Prostate gland (tissue), 2 donors: Measurements from ENCODE around the gene ATP1B4. TPM values are rescaled to one million over a fixed set of nuclear protein-coding genes. Genes with fewer than 3 reads are reported as not detected.

ENCODE experiments used
- DNase-seq: peaks from one replicate; pipeline ENCODE4 v3.0.0-alpha.2; 2019; ENCODE audit warnings: low spot score
- H3K27ac ChIP-seq, 2 donors: fragments of 200-600 bp; sonication (generic); 2 replicates each; pipeline ENCODE4 v1.5.1; 2017 to 2019
- H3K27me3 ChIP-seq: fragments of 200-600 bp; sonication (generic); replicated peaks from 2 replicates; pipeline ENCODE4 v1.5.1; 2019; ENCODE audit not compliant: insufficient read depth
- H3K36me3 ChIP-seq, 2 donors: fragments of 200-600 bp; sonication (generic); 1 replicate in 1 of 2; 2 replicates in 1 of 2; pipeline versions ENCODE4 v1.5.1 to v1.8.1; 2017 to 2019
- H3K4me1 ChIP-seq: fragments of 200-600 bp; sonication (generic); replicated peaks from 2 replicates; pipeline ENCODE4 v1.5.1; 2019
- H3K4me3 ChIP-seq, 2 donors: fragments of 200-600 bp; sonication (generic); 2 replicates each; pipeline ENCODE4 v1.5.1; 2017 to 2019
- H3K9me3 ChIP-seq: fragments of 200-600 bp; sonication (generic); 2 replicates; pipeline ENCODE4 v1.5.1; 2017
- CTCF ChIP-seq, 4 experiments: fragments of 200-600 bp in 2 of 4; fragments of 450-650 bp in 2 of 4; sonication (generic) in 2 of 4; IDR thresholded peaks; 1 replicate in 3 of 4; 2 replicates in 1 of 4; pipeline ENCODE4 v1.5.1; 2016 to 2019; ENCODE audit warnings: antibody characterized with exemption in 4 of 4, mild to moderate bottlenecking in 2 of 4, moderate library complexity in 2 of 4
- POLR2A ChIP-seq: fragments of 450-650 bp; IDR thresholded peaks from one replicate; pipeline ENCODE4 v1.6.1; 2016; ENCODE audit warnings: antibody characterized with exemption, mild to moderate bottlenecking
- POLR2AphosphoS5 ChIP-seq: sonication (generic); formaldehyde crosslinking; IDR thresholded peaks from one replicate; pipeline ENCODE4 v1.6.1; 2017; ENCODE audit warnings: antibody characterized with exemption
- WGBS: methylation state at CpG from one replicate; pipeline ENCODE4 v1.1.5; 2018; 5-methylcytosine and 5-hydroxymethylcytosine counted together
- intact Hi-C: fragments of 100-400 bp; cut with DNase I; formaldehyde crosslinking; loops from one replicate; pipeline ENCODE4 v1.14.2; 2022
- total RNA-seq, 2 donors: library from RNA; depleted of rRNA; stranded (reverse); fragments of >200 nt; gene quantifications; one replicate each; pipeline ENCODE4 v1.1.0, GENCODE V29; 2016

Gene ATP1B4
- under 1 TPM in 1 of 2 donors, not detected in 1; 0.50 TPM for total RNA-seq

- no peaks in the 10 kb centered on the region for H3K27me3 ChIP-seq
- H3K4me3 ChIP-seq: no peak within 1 kb of the TSS
Measured at GRCh38 chrX:120361764-120362305, at the start of gene ATP1B4. ATP1B4 (plus strand) TSS chrX:120362089; CDS start chrX:120362169, 80 bp downstream.

GRCh38 chrX:120315776-120316175, 46.1 kb upstream of the ATP1B4 start:
- no peaks in the 10 kb centered on the region for H3K9me3 ChIP-seq
- no peaks in the 10 kb centered on the region for H3K27me3 ChIP-seq
- intact Hi-C loops: no loop called here
- TF ChIP-seq CTCF (IDR thresholded peaks at IDR 0.05) (no peak), POLR2A (no peak), POLR2AphosphoS5 (no peak)
- H3K4me3 ChIP-seq: no peak overlapping the region
- no peak overlapping the region for H3K27ac ChIP-seq
- no peaks in the 10 kb centered on the region for H3K36me3 ChIP-seq
- no peaks in the 10 kb centered on the region for H3K4me1 ChIP-seq
- DNase-seq: no peak
- WGBS: 72% methylated on average over 3 of the region's 4 CpGs

More at GRCh38 chrX:120361764-120362305, at the start of gene ATP1B4:
- no peaks in the 10 kb centered on the region for H3K36me3 ChIP-seq
- 88% methylated on average over 7 of the region's 9 CpGs for WGBS
- no peak within 1 kb of the TSS for H3K27ac ChIP-seq
- intact Hi-C loops: no loop called here
- no peaks in the 10 kb centered on the region for H3K4me1 ChIP-seq
- no peaks in the 10 kb centered on the region for H3K9me3 ChIP-seq
- DNase-seq: no peak
- TF ChIP-seq CTCF (IDR thresholded peaks at IDR 0.05): no peak
- no peak for TF ChIP-seq POLR2A
- TF ChIP-seq POLR2AphosphoS5: no peak

GRCh38 chrX:120316587-120317283, 45.2 kb upstream of the ATP1B4 start:
- no peaks in the 10 kb centered on the region for H3K4me1 ChIP-seq
- H3K9me3 ChIP-seq: no peaks in the 10 kb centered on the region
- intact Hi-C loops: no loop called here
- no peaks in the 10 kb centered on the region for H3K27me3 ChIP-seq
- no peak overlapping the region for H3K27ac ChIP-seq
- DNase-seq: no peak
- WGBS: 39% methylated on average over 5 of the region's 5 CpGs
- H3K4me3 ChIP-seq: no peak overlapping the region
- no peak for TF ChIP-seq POLR2AphosphoS5
- TF ChIP-seq CTCF (IDR thresholded peaks at IDR 0.05): no peak
- TF ChIP-seq POLR2A: no peak
- no peaks in the 10 kb centered on the region for H3K36me3 ChIP-seq

GRCh38 chrX:120318411-120318810, 43.5 kb upstream of the ATP1B4 start:
- Histone ChIP-seq H3K36me3 (no peaks in the 10 kb centered on the region), H3K27ac (no peak overlapping the region), H3K27me3 (no peaks in the 10 kb centered on the region), H3K4me3 (no peak overlapping the region), H3K9me3 (no peaks in the 10 kb centered on the region), H3K4me1 (no peaks in the 10 kb centered on the region)
- intact Hi-C loops: no loop called here
- WGBS: 31% methylated on average over 4 of the region's 4 CpGs
- TF ChIP-seq POLR2AphosphoS5 (no peak), POLR2A (no peak), CTCF (IDR thresholded peaks at IDR 0.05) (no peak)
- no peak for DNase-seq
